HepG2 (cell line): ENCODE results near the gene SCGB2A2. TPM values are rescaled to one million over a fixed set of nuclear protein-coding genes. Genes with fewer than 3 reads are reported as not detected.

Experiments used
- ATF7-NPFF ChIP-seq: sonication (generic); formaldehyde crosslinking; IDR thresholded peaks from 2 replicates; pipeline ENCODE4 v1.8.1; 2023; ENCODE audit warnings: mild to moderate bottlenecking, low read depth, missing genetic modification reagents, moderate library complexity
- BORCS8-MEF2B ChIP-seq: sonication (generic); formaldehyde crosslinking; IDR thresholded peaks from 2 replicates; pipeline ENCODE4 v1.8.0; 2022; ENCODE audit warnings: mild to moderate bottlenecking, missing genetic modification reagents
- FOXA1 ChIP-seq, 2 experiments: fragments of 450-650 bp in 1 of 2; sonication (generic) in 1 of 2; formaldehyde crosslinking in 1 of 2; IDR thresholded peaks; 2 replicates each; pipeline versions ENCODE4 v1.4.0 to v1.6.1; 2016 to 2020; ENCODE audit warnings: missing genetic modification reagents in 1 of 2
- KMT2A ChIP-seq: sonication (generic); formaldehyde crosslinking; IDR thresholded peaks from 2 replicates; pipeline ENCODE4 v1.4.0; 2020; ENCODE audit warnings: missing genetic modification reagents
- MED1 ChIP-seq: sonication (generic); formaldehyde crosslinking; IDR thresholded peaks from 2 replicates; pipeline ENCODE4 v1.4.0; 2020; ENCODE audit warnings: missing genetic modification reagents
- MTA3 ChIP-seq: sonication (generic); formaldehyde crosslinking; IDR thresholded peaks from 2 replicates; pipeline ENCODE4 v1.4.0; 2020; ENCODE audit warnings: missing genetic modification reagents
- RFX1 ChIP-seq: fragments of 450-650 bp; IDR thresholded peaks from 2 replicates; pipeline ENCODE4 v1.6.1; 2017
- SMAD1 ChIP-seq: sonication (generic); formaldehyde crosslinking; IDR thresholded peaks from 2 replicates; pipeline ENCODE4 v1.4.0; 2020; ENCODE audit warnings: missing genetic modification reagents, low read depth, mild to moderate bottlenecking, borderline replicate concordance
- SRSF9 ChIP-seq: fragments of 200-400 bp; formaldehyde crosslinking; IDR thresholded peaks from 2 replicates; pipeline ENCODE4 v1.6.1; 2018; ENCODE audit warnings: borderline replicate concordance, mild to moderate bottlenecking, low read depth, low read length; ENCODE audit not compliant: insufficient read depth, poor library complexity, severe bottlenecking
- SRY ChIP-seq: sonication (generic); formaldehyde crosslinking; IDR thresholded peaks from 2 replicates; pipeline ENCODE4 v1.8.0; 2022; ENCODE audit warnings: mild to moderate bottlenecking, missing genetic modification reagents
- ZFP37 ChIP-seq: sonication (generic); formaldehyde crosslinking; IDR thresholded peaks from 2 replicates; pipeline ENCODE4 v1.4.0; 2020; ENCODE audit warnings: missing genetic modification reagents, borderline replicate concordance
- ZMYM3 ChIP-seq: sonication (generic); formaldehyde crosslinking; IDR thresholded peaks from 2 replicates; pipeline ENCODE4 v1.5.1; 2020; ENCODE audit warnings: mild to moderate bottlenecking, missing genetic modification reagents
- ZNF121 ChIP-seq: sonication (generic); formaldehyde crosslinking; IDR thresholded peaks from 2 replicates; pipeline ENCODE4 v1.5.0; 2020; ENCODE audit warnings: mild to moderate bottlenecking, missing genetic modification reagents
- ZNF260 ChIP-seq: sonication (generic); formaldehyde crosslinking; IDR thresholded peaks from 2 replicates; pipeline ENCODE4 v1.4.0; 2020; ENCODE audit warnings: missing genetic modification reagents, low read depth, mild to moderate bottlenecking, borderline replicate concordance
- ZNF292 ChIP-seq: sonication (generic); formaldehyde crosslinking; IDR thresholded peaks from 2 replicates; pipeline ENCODE4 v1.8.1; 2022; ENCODE audit warnings: mild to moderate bottlenecking, low read depth, missing genetic modification reagents, borderline replicate concordance
- ZNF737 ChIP-seq: sonication (generic); formaldehyde crosslinking; IDR thresholded peaks from 2 replicates; pipeline ENCODE4 v1.5.0; 2020; ENCODE audit warnings: missing genetic modification reagents, mild to moderate bottlenecking, borderline replicate concordance
- ZNF75D ChIP-seq: sonication (generic); formaldehyde crosslinking; IDR thresholded peaks from 2 replicates; pipeline ENCODE4 v1.8.1; 2023; ENCODE audit warnings: missing genetic modification reagents, mild to moderate bottlenecking, borderline replicate concordance
- polyA plus RNA-seq, 8 experiments: library from polyadenylated mRNA; depleted of rRNA in 3 of 8; stranded (reverse) in 7 of 8; unstranded in 1 of 8; fragments of >200 nt; fragmentation: Illumina TruSeq in 4 of 8; extraction: Trizol in 4 of 8; gene quantifications; 2 replicates each; pipeline versions ENCODE4 v1.2.1 to v1.2.3, GENCODE V29; 2011 to 2016; ENCODE audit warnings: low read depth in 4 of 8, missing spikeins in 1 of 8, mixed read lengths in 1 of 8; ENCODE audit not compliant: insufficient read depth in 1 of 8
- total RNA-seq, 5 experiments: library from RNA; depleted of rRNA; stranded (reverse); fragments of >200 nt; fragmentation: Illumina TruSeq; extraction: Trizol; gene quantifications; 2 replicates each; pipeline ENCODE4 v1.2.3, GENCODE V29; 2016; ENCODE audit warnings: low read depth in 1 of 5
- TF ChIP-seq, protein P1 (sequence below): sonication (generic); formaldehyde crosslinking; IDR thresholded peaks from 2 replicates; pipeline ENCODE4 v1.9.0; 2021; ENCODE audit warnings: missing genetic modification reagents, mild to moderate bottlenecking, borderline replicate concordance
- TF ChIP-seq, protein P2 (sequence below): sonication (generic); formaldehyde crosslinking; IDR thresholded peaks from 2 replicates; pipeline ENCODE4 v1.4.0; 2020; ENCODE audit warnings: missing genetic modification reagents
- TF ChIP-seq, protein P3 (sequence below): sonication (generic); formaldehyde crosslinking; IDR thresholded peaks from 2 replicates; pipeline ENCODE4 v1.4.0; 2020; ENCODE audit warnings: missing genetic modification reagents
- TF ChIP-seq, protein P4 (sequence below): sonication (generic); formaldehyde crosslinking; IDR thresholded peaks from 2 replicates; pipeline ENCODE4 v1.8.0; 2022; ENCODE audit warnings: low read depth, missing genetic modification reagents

SCGB2A2 gene
- total and polyA plus RNA-seq, 2 of the 13 experiments (the other 11 are each of a cell fraction or from before 2014, with no cell fraction given) = 0.12 TPM; not detected in 1

DNA sequence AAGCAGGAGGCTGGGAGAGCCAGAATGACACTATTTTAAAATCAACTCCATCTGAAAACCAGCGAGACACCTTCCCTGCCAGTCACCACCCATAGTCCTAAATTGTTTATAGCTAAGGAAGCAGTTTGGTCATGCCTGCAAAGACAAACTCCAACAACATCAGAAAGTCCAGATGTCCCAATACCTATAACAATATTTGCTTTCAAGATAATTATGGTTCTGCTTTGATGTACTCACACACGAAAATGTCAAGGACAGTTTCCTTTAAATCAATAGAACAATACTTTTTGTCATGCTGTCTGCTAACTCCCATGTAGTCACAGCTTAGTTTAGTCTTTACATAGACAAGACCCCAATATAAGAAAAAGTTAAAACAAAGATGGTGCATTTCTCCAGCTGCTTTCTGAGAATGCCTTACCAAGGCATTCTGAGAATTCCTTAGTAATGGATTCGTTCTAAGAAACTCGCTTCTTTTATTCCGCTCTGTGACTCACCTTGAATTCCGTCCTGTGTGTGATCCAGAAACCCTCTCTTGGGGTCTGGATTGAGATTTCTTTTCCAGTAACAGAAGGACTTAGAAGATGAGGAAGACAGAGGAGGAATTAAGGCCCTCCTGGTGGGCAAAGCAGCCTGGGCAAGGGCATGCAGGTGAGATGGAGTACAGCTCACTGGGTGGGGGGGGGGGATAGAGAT is 9.6 kb upstream of the SCGB2A2 start (continued):
- TF ChIP-seq BORCS8-MEF2B (CRISPR knock-in tag) (no peak), MED1 (CRISPR knock-in tag) (peak; percentile 94), FOXA1 (IDR thresholded peaks at IDR 0.05) (peak; percentile 82), FOXA1 (CRISPR knock-in tag; IDR thresholded peaks at IDR 0.05) (peak; percentile 95), ZNF737 (CRISPR knock-in tag) (no peak), KMT2A (CRISPR knock-in tag) (no peak), ZNF121 (CRISPR knock-in tag) (no peak), ZNF292 (peak; percentile 70; the same call in 1 of the 2 replicates), ZNF260 (no peak), ATF7-NPFF (CRISPR knock-in tag) (no peak), MTA3 (CRISPR knock-in tag) (no peak), ZMYM3 (CRISPR knock-in tag) (0 out of 2 replicates have a peak, but pooled peaks have one; percentile 36), ZNF75D (no peak), SRY (CRISPR knock-in tag) (no peak), SRSF9 (no peak), RFX1 (no peak), SMAD1 (no peak), ZFP37 (CRISPR knock-in tag) (no peak)
- TF ChIP-seq, protein P1, sequence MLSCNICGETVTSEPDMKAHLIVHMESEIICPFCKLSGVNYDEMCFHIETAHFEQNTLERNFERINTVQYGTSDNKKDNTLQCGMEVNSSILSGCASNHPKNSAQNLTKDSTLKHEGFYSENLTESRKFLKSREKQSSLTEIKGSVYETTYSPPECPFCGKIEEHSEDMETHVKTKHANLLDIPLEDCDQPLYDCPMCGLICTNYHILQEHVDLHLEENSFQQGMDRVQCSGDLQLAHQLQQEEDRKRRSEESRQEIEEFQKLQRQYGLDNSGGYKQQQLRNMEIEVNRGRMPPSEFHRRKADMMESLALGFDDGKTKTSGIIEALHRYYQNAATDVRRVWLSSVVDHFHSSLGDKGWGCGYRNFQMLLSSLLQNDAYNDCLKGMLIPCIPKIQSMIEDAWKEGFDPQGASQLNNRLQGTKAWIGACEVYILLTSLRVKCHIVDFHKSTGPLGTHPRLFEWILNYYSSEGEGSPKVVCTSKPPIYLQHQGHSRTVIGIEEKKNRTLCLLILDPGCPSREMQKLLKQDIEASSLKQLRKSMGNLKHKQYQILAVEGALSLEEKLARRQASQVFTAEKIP (CRISPR knock-in tag) = no peak
- TF ChIP-seq, protein P2, sequence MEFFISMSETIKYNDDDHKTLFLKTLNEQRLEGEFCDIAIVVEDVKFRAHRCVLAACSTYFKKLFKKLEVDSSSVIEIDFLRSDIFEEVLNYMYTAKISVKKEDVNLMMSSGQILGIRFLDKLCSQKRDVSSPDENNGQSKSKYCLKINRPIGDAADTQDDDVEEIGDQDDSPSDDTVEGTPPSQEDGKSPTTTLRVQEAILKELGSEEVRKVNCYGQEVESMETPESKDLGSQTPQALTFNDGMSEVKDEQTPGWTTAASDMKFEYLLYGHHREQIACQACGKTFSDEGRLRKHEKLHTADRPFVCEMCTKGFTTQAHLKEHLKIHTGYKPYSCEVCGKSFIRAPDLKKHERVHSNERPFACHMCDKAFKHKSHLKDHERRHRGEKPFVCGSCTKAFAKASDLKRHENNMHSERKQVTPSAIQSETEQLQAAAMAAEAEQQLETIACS (CRISPR knock-in tag) = no peak
- TF ChIP-seq, protein P3, sequence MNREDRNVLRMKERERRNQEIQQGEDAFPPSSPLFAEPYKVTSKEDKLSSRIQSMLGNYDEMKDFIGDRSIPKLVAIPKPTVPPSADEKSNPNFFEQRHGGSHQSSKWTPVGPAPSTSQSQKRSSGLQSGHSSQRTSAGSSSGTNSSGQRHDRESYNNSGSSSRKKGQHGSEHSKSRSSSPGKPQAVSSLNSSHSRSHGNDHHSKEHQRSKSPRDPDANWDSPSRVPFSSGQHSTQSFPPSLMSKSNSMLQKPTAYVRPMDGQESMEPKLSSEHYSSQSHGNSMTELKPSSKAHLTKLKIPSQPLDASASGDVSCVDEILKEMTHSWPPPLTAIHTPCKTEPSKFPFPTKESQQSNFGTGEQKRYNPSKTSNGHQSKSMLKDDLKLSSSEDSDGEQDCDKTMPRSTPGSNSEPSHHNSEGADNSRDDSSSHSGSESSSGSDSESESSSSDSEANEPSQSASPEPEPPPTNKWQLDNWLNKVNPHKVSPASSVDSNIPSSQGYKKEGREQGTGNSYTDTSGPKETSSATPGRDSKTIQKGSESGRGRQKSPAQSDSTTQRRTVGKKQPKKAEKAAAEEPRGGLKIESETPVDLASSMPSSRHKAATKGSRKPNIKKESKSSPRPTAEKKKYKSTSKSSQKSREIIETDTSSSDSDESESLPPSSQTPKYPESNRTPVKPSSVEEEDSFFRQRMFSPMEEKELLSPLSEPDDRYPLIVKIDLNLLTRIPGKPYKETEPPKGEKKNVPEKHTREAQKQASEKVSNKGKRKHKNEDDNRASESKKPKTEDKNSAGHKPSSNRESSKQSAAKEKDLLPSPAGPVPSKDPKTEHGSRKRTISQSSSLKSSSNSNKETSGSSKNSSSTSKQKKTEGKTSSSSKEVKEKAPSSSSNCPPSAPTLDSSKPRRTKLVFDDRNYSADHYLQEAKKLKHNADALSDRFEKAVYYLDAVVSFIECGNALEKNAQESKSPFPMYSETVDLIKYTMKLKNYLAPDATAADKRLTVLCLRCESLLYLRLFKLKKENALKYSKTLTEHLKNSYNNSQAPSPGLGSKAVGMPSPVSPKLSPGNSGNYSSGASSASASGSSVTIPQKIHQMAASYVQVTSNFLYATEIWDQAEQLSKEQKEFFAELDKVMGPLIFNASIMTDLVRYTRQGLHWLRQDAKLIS (CRISPR knock-in tag) = no peak
- TF ChIP-seq, protein P4, sequence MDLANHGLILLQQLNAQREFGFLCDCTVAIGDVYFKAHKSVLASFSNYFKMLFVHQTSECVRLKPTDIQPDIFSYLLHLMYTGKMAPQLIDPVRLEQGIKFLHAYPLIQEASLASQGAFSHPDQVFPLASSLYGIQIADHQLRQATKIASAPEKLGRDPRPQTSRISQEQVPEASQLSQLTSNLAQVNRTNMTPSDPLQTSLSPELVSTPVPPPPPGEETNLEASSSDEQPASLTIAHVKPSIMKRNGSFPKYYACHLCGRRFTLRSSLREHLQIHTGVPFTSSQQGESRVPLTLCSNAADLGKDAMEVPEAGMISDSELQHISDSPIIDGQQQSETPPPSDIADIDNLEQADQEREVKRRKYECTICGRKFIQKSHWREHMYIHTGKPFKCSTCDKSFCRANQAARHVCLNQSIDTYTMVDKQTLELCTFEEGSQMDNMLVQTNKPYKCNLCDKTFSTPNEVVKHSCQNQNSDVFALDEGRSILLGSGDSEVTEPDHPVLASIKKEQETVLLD (CRISPR knock-in tag) = no peak
